ENCODE measurements around the gene INSRR.
A peak's percentile ranks its signal among the peaks of the same experiment; 100 is the strongest.

INSRR gene

GRCh38 chr1:156880473-156880872, 21.6 kb upstream of the INSRR start:
- Histone ChIP-seq H3K23ac (ENCODE audit: low read depth, low read length, poor library complexity) (no peak overlapping the region), H3K4me2 (ENCODE audit: insufficient read depth, low read length, poor library complexity, severe bottlenecking) (no peak overlapping the region), H4K8ac (ENCODE audit: low read depth, low read length) (no peak overlapping the region), H2AFZ (ENCODE audit: low read length) (no peak overlapping the region), H3K4me1 (ENCODE audit: control insufficient read depth in 2 of 2, insufficient read depth in 1 of 2, low read depth in 1 of 2, low read length in 2 of 2) (peaks cover 5 to 8% of the 10 kb centered on the region in 2 donors), H2BK15ac (ENCODE audit: low read length) (no peak overlapping the region), H3K79me1 (ENCODE audit: low read depth, low read length) (no peaks in the 10 kb centered on the region), H3K27ac (replicated peaks; ENCODE audit: low read length) (no peak overlapping the region), H3K18ac (ENCODE audit: low read length) (no peak overlapping the region), H3K4me3 (ENCODE audit: low read length in 2 of 2) (no peak overlapping the region), H2BK5ac (ENCODE audit: low read length) (no peak overlapping the region), H4K91ac (ENCODE audit: low read depth, low read length, poor library complexity) (no peak overlapping the region), H2BK12ac (ENCODE audit: low read length) (no peak overlapping the region), H3K4ac (ENCODE audit: low read length) (no peak overlapping the region), H3K14ac (ENCODE audit: low read length) (no peak overlapping the region), H2AK5ac (ENCODE audit: low read depth, low read length) (no peak overlapping the region), H2BK120ac (ENCODE audit: low read depth, low read length) (no peak overlapping the region), H3K9ac (ENCODE audit: low read depth, low read length, poor library complexity) (no peak overlapping the region), H3K27me3 (ENCODE audit: control insufficient read depth in 3 of 3, insufficient read depth in 3 of 3, low read depth in 1 of 3, low read length in 3 of 3) (peaks cover 0 to 95% (median 10%) of the 10 kb centered on the region in 3 experiments), H3K9me3 (replicated peaks in 1 of 2; ENCODE audit: control insufficient read depth in 2 of 2, insufficient read depth in 1 of 2, low read depth in 1 of 2, low read length in 2 of 2) (no peaks in the 10 kb centered on the region), H3K36me3 (replicated peaks in 1 of 2; ENCODE audit: control insufficient read depth in 2 of 2, insufficient read depth in 2 of 2, low read length in 2 of 2) (no peaks in the 10 kb centered on the region)
- no CpG with 5 or more reads among the region's 5 CpGs for whole genome bisulfite sequencing, 2 donors (ENCODE audit: extremely low coverage in 2 of 2, insufficient read length in 2 of 2, insufficient replicate concordance in 1 of 2)
- no peak for DNase-seq (ENCODE audit: low spot score)

GRCh38 chr1:156879876-156880275, 21.0 kb upstream of the INSRR start:
- Histone ChIP-seq H2BK120ac (ENCODE audit: low read depth, low read length) (no peak overlapping the region), H2BK5ac (ENCODE audit: low read length) (no peak overlapping the region), H3K14ac (ENCODE audit: low read length) (no peak overlapping the region), H3K4me1 (ENCODE audit: control insufficient read depth in 2 of 2, insufficient read depth in 1 of 2, low read depth in 1 of 2, low read length in 2 of 2) (peaks cover 5 to 10% of the 10 kb centered on the region in 2 donors), H3K9ac (ENCODE audit: low read depth, low read length, poor library complexity) (no peak overlapping the region), H3K79me1 (ENCODE audit: low read depth, low read length) (no peaks in the 10 kb centered on the region), H3K4me2 (ENCODE audit: insufficient read depth, low read length, poor library complexity, severe bottlenecking) (no peak overlapping the region), H2BK15ac (ENCODE audit: low read length) (no peak overlapping the region), H3K27ac (replicated peaks; ENCODE audit: low read length) (no peak overlapping the region), H2AK5ac (ENCODE audit: low read depth, low read length) (no peak overlapping the region), H2AFZ (ENCODE audit: low read length) (no peak overlapping the region), H4K91ac (ENCODE audit: low read depth, low read length, poor library complexity) (no peak overlapping the region), H3K18ac (ENCODE audit: low read length) (no peak overlapping the region), H4K8ac (ENCODE audit: low read depth, low read length) (no peak overlapping the region), H3K4ac (ENCODE audit: low read length) (no peak overlapping the region), H3K36me3 (replicated peaks in 1 of 2; ENCODE audit: control insufficient read depth in 2 of 2, insufficient read depth in 2 of 2, low read length in 2 of 2) (no peaks in the 10 kb centered on the region), H3K9me3 (replicated peaks in 1 of 2; ENCODE audit: control insufficient read depth in 2 of 2, insufficient read depth in 1 of 2, low read depth in 1 of 2, low read length in 2 of 2) (no peaks in the 10 kb centered on the region), H3K4me3 (ENCODE audit: low read length in 2 of 2) (no peak overlapping the region), H3K27me3 (ENCODE audit: control insufficient read depth in 3 of 3, insufficient read depth in 3 of 3, low read depth in 1 of 3, low read length in 3 of 3) (peaks cover 0 to 95% (median 10%) of the 10 kb centered on the region in 3 experiments), H3K23ac (ENCODE audit: low read depth, low read length, poor library complexity) (no peak overlapping the region), H2BK12ac (ENCODE audit: low read length) (no peak overlapping the region)
- no CpG with 5 or more reads among the region's 21 CpGs for whole genome bisulfite sequencing, 2 donors (ENCODE audit: extremely low coverage in 2 of 2, insufficient read length in 2 of 2, insufficient replicate concordance in 1 of 2)
- DNase-seq (ENCODE audit: low spot score), result no peak

- Histone ChIP-seq H3K79me1 (ENCODE audit: low read depth, low read length) (no peaks in the 10 kb centered on the region), H3K9me3 (replicated peaks in 1 of 2; ENCODE audit: control insufficient read depth in 2 of 2, insufficient read depth in 1 of 2, low read depth in 1 of 2, low read length in 2 of 2) (no peaks in the 10 kb centered on the region), H2BK120ac (ENCODE audit: low read depth, low read length) (no peak overlapping the region), H2BK15ac (ENCODE audit: low read length) (no peak overlapping the region), H4K8ac (ENCODE audit: low read depth, low read length) (no peak overlapping the region), H3K14ac (ENCODE audit: low read length) (no peak overlapping the region), H2AK5ac (ENCODE audit: low read depth, low read length) (no peak overlapping the region), H3K4me1 (ENCODE audit: control insufficient read depth in 2 of 2, insufficient read depth in 1 of 2, low read depth in 1 of 2, low read length in 2 of 2) (peaks cover 3 to 5% of the 10 kb centered on the region in 2 donors), H3K23ac (ENCODE audit: low read depth, low read length, poor library complexity) (no peak overlapping the region), H3K27me3 (ENCODE audit: control insufficient read depth in 3 of 3, insufficient read depth in 3 of 3, low read depth in 1 of 3, low read length in 3 of 3) (peaks cover 0 to 88% (median 10%) of the 10 kb centered on the region in 3 experiments), H3K27ac (replicated peaks; ENCODE audit: low read length) (no peak overlapping the region), H4K91ac (ENCODE audit: low read depth, low read length, poor library complexity) (no peak overlapping the region), H3K4ac (ENCODE audit: low read length) (no peak overlapping the region), H3K36me3 (replicated peaks in 1 of 2; ENCODE audit: control insufficient read depth in 2 of 2, insufficient read depth in 2 of 2, low read length in 2 of 2) (no peaks in the 10 kb centered on the region), H3K9ac (ENCODE audit: low read depth, low read length, poor library complexity) (no peak overlapping the region), H2AFZ (ENCODE audit: low read length) (no peak overlapping the region), H3K4me2 (ENCODE audit: insufficient read depth, low read length, poor library complexity, severe bottlenecking) (no peak overlapping the region), H2BK5ac (ENCODE audit: low read length) (no peak overlapping the region), H3K4me3 (ENCODE audit: low read length in 2 of 2) (no peak overlapping the region), H2BK12ac (ENCODE audit: low read length) (no peak overlapping the region), H3K18ac (ENCODE audit: low read length) (no peak overlapping the region)
- WGBS, 2 donors (ENCODE audit: extremely low coverage in 2 of 2, insufficient read length in 2 of 2, insufficient replicate concordance in 1 of 2), result no CpG with 5 or more reads among the region's 5 CpGs
- DNase-seq (ENCODE audit: low spot score), result no peak
Observed at GRCh38 chr1:156877433-156878170, 18.7 kb upstream of the INSRR start.

- peak overlapping the region; percentile 82 for H2AK5ac ChIP-seq (ENCODE audit: low read depth, low read length)
- no peak overlapping the region for H4K8ac ChIP-seq (ENCODE audit: low read depth, low read length)
- H2AFZ ChIP-seq (ENCODE audit: low read length), result peak overlapping the region; percentile 72
- no CpG with 5 or more reads among the region's 21 CpGs for WGBS, 2 donors (ENCODE audit: extremely low coverage in 2 of 2, insufficient read length in 2 of 2, insufficient replicate concordance in 1 of 2)
- H2BK15ac ChIP-seq (ENCODE audit: low read length), result no peak overlapping the region
- no peaks in the 10 kb centered on the region for H3K9me3 ChIP-seq (replicated peaks in 1 of 2; ENCODE audit: control insufficient read depth in 2 of 2, insufficient read depth in 1 of 2, low read depth in 1 of 2, low read length in 2 of 2)
- H3K4ac ChIP-seq (ENCODE audit: low read length), result no peak overlapping the region
- H2BK12ac ChIP-seq (ENCODE audit: low read length), result no peak overlapping the region
- H4K91ac ChIP-seq (ENCODE audit: low read depth, low read length, poor library complexity), result no peak overlapping the region
- H3K4me2 ChIP-seq (ENCODE audit: insufficient read depth, low read length, poor library complexity, severe bottlenecking), result no peak overlapping the region
- H3K23ac ChIP-seq (ENCODE audit: low read depth, low read length, poor library complexity), result peak overlapping the region; percentile 2
- peak overlapping the region; percentile 3 for H3K18ac ChIP-seq (ENCODE audit: low read length)
- no peak overlapping the region for H2BK5ac ChIP-seq (ENCODE audit: low read length)
- H3K4me1 ChIP-seq (ENCODE audit: control insufficient read depth in 2 of 2, insufficient read depth in 1 of 2, low read depth in 1 of 2, low read length in 2 of 2), result peaks cover 3 to 5% of the 10 kb centered on the region in 2 donors
- H3K14ac ChIP-seq (ENCODE audit: low read length), result no peak overlapping the region
- no peaks in the 10 kb centered on the region for H3K36me3 ChIP-seq (replicated peaks in 1 of 2; ENCODE audit: control insufficient read depth in 2 of 2, insufficient read depth in 2 of 2, low read length in 2 of 2)
- peaks cover 0 to 84% (median 10%) of the 10 kb centered on the region in 3 experiments for H3K27me3 ChIP-seq (ENCODE audit: control insufficient read depth in 3 of 3, insufficient read depth in 3 of 3, low read depth in 1 of 3, low read length in 3 of 3)
- no peaks in the 10 kb centered on the region for H3K79me1 ChIP-seq (ENCODE audit: low read depth, low read length)
- no peak overlapping the region for H2BK120ac ChIP-seq (ENCODE audit: low read depth, low read length)
- no peak overlapping the region for H3K27ac ChIP-seq (replicated peaks; ENCODE audit: low read length)
- H3K9ac ChIP-seq (ENCODE audit: low read depth, low read length, poor library complexity), result peak overlapping the region; percentile 36
- DNase-seq (ENCODE audit: low spot score), result no peak
- no peak overlapping the region for H3K4me3 ChIP-seq (ENCODE audit: low read length in 2 of 2)
Observed at GRCh38 chr1:156876281-156876680, 17.4 kb upstream of the INSRR start.
